GM13977 (cell line): ENCODE data around the gene LDHA.

Experiments
- DNase-seq: peaks from one replicate; pipeline ENCODE4 v3.0.0; 2012; ENCODE audit warnings: low spot score
- CTCF ChIP-seq: IDR thresholded peaks from 2 replicates; pipeline ENCODE4 v1.5.1; 2012; ENCODE audit warnings: mild to moderate bottlenecking, control low read depth; ENCODE audit not compliant: insufficient read depth; ENCODE audit errors: extremely low read depth, missing control alignments
- in situ Hi-C: fragments of 300-500 bp; cut with MboI; formaldehyde crosslinking; loops from one replicate; pipeline ENCODE4 v1.12.0; 2022; ENCODE audit warnings: low sequenced_read_pairs, low pct_unique_long_range_greater_than_20kb, mixed read lengths, inconsistent platforms; ENCODE audit not compliant: unreplicated experiment

The LDHA gene

DNA sequence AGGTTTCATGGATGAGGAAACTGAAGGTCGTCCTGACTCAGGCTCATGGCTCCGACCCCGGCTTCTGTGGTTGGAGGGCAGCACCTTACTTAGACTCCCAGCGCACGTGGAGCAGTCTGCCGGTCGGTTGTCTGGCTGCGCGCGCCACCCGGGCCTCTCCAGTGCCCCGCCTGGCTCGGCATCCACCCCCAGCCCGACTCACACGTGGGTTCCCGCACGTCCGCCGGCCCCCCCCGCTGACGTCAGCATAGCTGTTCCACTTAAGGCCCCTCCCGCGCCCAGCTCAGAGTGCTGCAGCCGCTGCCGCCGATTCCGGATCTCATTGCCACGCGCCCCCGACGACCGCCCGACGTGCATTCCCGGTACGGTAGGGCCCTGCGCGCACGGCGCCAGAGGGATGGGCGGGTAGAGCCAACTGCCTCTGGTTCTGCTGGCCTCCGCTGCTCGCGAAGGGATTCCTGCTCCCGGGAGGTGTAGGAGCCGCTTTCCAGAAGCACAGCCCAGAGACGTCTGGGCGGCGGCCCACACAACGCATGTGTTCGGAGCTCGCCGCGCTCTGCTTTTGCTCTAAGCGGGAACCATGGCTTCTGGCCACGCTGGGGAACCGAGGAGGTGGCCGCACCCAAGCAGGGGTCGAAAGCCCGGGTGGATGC lies at the start of gene LDHA:
LDHA (plus strand) TSS at position 289 of the 653 bp plus-strand sequence. CDS start 2,280 bp downstream, outside the sequence.
- in situ Hi-C loops: no loop called here
- no peak for TF ChIP-seq CTCF
- peak; percentile 95 for DNase-seq

- no peak for DNase-seq
- in situ Hi-C loops: no loop called here
These were observed 46.8 kb upstream of the LDHA start for GRCh38 chr11:18347471-18348125.

DNA sequence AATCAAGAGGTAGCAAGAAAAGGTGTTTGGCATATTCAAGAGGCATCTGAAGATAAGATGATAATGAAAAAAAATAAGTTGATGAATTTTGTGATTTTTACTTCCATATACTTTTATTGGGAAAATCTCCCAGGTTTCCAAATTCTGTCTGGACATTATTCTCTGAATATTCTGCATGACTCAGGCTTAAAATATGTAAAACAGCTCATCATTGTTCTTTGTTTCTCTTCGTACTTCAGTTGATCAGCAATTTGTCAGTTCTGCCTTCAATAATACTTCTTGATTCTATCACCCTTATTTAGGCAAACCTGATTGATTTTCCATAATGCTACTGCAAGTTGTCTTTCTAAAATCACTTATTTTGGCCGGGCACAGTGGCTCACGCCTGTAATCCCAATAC lies 41.8 kb upstream of the LDHA start:
- in situ Hi-C loops: no loop called here
- DNase-seq: no peak

More at GRCh38 chr11:18347471-18348125, 46.8 kb upstream of the LDHA start:
- no peak for TF ChIP-seq CTCF

DNA sequence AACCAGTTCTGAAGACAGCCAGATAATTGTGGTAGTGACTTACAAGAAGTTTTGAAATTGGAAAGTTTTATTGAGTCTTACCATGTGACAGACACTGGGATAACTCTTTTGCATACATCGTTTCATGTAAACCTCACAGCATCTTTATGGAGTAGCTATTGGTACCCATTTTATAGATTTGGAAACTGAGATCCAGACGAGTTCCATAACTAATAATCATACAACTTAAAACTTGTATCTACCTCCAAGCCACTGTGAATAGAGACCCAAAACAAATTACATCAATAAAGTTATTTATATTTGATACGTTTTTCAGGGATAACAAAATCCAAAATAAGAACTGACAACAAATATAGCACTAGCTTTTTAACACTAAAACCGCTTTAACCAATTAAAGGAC lies 35.7 kb upstream of the LDHA start:
- TF ChIP-seq CTCF: no peak
- DNase-seq: no peak
- in situ Hi-C loops: no loop called here

More for the DNA sequence above, 41.8 kb upstream of the LDHA start:
- TF ChIP-seq CTCF: no peak

GRCh38 chr11:18361154-18361553 lies 33.2 kb upstream of the LDHA start:
- in situ Hi-C loops: no loop called here
- TF ChIP-seq CTCF: no peak

GRCh38 chr11:18364495-18365073 lies 29.8 kb upstream of the LDHA start:
- no peak for DNase-seq
- TF ChIP-seq CTCF: no peak
- in situ Hi-C loops: no loop called here

More at GRCh38 chr11:18361154-18361553, 33.2 kb upstream of the LDHA start:
- no peak for DNase-seq
